HEK293 (cell line): ENCODE measurements around the gene KRT79.

Experiments used
- BCL11B ChIP-seq: fragments of 450-650 bp; formaldehyde crosslinking; IDR thresholded peaks from 2 replicates; pipeline ENCODE4 v1.5.1; 2016; ENCODE audit warnings: low read depth, missing biosample characterization, missing genetic modification characterization
- MZF1 ChIP-seq: fragments of 450-650 bp; formaldehyde crosslinking; IDR thresholded peaks from 2 replicates; pipeline ENCODE4 v1.5.1; 2017; ENCODE audit warnings: missing biosample characterization, missing genetic modification characterization, borderline replicate concordance
- PATZ1 ChIP-seq: fragments of 450-650 bp; formaldehyde crosslinking; IDR thresholded peaks from 2 replicates; pipeline ENCODE4 v1.5.1; 2016; ENCODE audit warnings: missing biosample characterization, missing genetic modification characterization
- TRIM28 ChIP-seq: IDR thresholded peaks from 2 replicates; pipeline ENCODE4 v1.6.1; 2011; ENCODE audit warnings: low read length, control low read depth, borderline replicate concordance
- WT1 ChIP-seq: fragments of 450-650 bp; formaldehyde crosslinking; IDR thresholded peaks from 2 replicates; pipeline ENCODE4 v1.5.1; 2016; ENCODE audit warnings: missing biosample characterization, missing genetic modification characterization
- ZBTB17 ChIP-seq: fragments of 450-650 bp; formaldehyde crosslinking; IDR thresholded peaks from 2 replicates; pipeline ENCODE4 v1.5.1; 2016; ENCODE audit warnings: missing biosample characterization, missing genetic modification characterization
- ZBTB20 ChIP-seq: fragments of 450-650 bp; formaldehyde crosslinking; IDR thresholded peaks from 2 replicates; pipeline ENCODE4 v1.5.1; 2016; ENCODE audit warnings: missing biosample characterization, missing genetic modification characterization
- ZNF148 ChIP-seq: fragments of 450-650 bp; formaldehyde crosslinking; IDR thresholded peaks from 2 replicates; pipeline ENCODE4 v1.5.0; 2017; ENCODE audit warnings: missing biosample characterization, missing genetic modification characterization, borderline replicate concordance
- ZNF184 ChIP-seq: fragments of 450-650 bp; IDR thresholded peaks from 2 replicates; pipeline ENCODE4 v1.5.1; 2018; ENCODE audit warnings: missing biosample characterization, mild to moderate bottlenecking, missing genetic modification characterization
- ZNF280C ChIP-seq: fragments of 450-650 bp; formaldehyde crosslinking; IDR thresholded peaks from 2 replicates; pipeline ENCODE4 v1.5.1; 2016; ENCODE audit warnings: missing biosample characterization, missing genetic modification characterization
- ZNF48 ChIP-seq: fragments of 450-650 bp; formaldehyde crosslinking; IDR thresholded peaks from 2 replicates; pipeline ENCODE4 v1.5.1; 2016; ENCODE audit warnings: missing biosample characterization, missing genetic modification characterization
- ZNF501 ChIP-seq: fragments of 450-650 bp; formaldehyde crosslinking; IDR thresholded peaks from 2 replicates; pipeline ENCODE4 v1.5.1; 2016; ENCODE audit warnings: missing biosample characterization, missing genetic modification characterization
- ZNF600 ChIP-seq: fragments of 450-650 bp; formaldehyde crosslinking; IDR thresholded peaks from 2 replicates; pipeline ENCODE4 v1.5.1; 2016; ENCODE audit warnings: missing biosample characterization, missing genetic modification characterization
- ZNF660 ChIP-seq: fragments of 450-650 bp; IDR thresholded peaks from 2 replicates; pipeline ENCODE4 v1.5.1; 2018; ENCODE audit warnings: missing biosample characterization, mild to moderate bottlenecking, missing genetic modification characterization
- ZNF704 ChIP-seq: fragments of 450-650 bp; formaldehyde crosslinking; IDR thresholded peaks from 2 replicates; pipeline ENCODE4 v1.5.1; 2016; ENCODE audit warnings: missing biosample characterization, missing genetic modification characterization
- ZNF777 ChIP-seq: fragments of 450-650 bp; formaldehyde crosslinking; IDR thresholded peaks from 2 replicates; pipeline ENCODE4 v1.5.1; 2017; ENCODE audit warnings: missing biosample characterization, missing genetic modification characterization, borderline replicate concordance
- ZSCAN30 ChIP-seq: fragments of 450-650 bp; IDR thresholded peaks from 2 replicates; pipeline ENCODE4 v1.5.1; 2018; ENCODE audit warnings: missing biosample characterization, mild to moderate bottlenecking, missing genetic modification characterization, moderate library complexity
- TF ChIP-seq, protein P1 (sequence below): fragments of 450-650 bp; formaldehyde crosslinking; IDR thresholded peaks from 2 replicates; pipeline ENCODE4 v1.5.1; 2016; ENCODE audit warnings: missing biosample characterization, missing genetic modification characterization
- TF ChIP-seq, protein P2 (sequence below): fragments of 450-650 bp; formaldehyde crosslinking; IDR thresholded peaks from 2 replicates; pipeline ENCODE4 v1.5.1; 2017; ENCODE audit warnings: missing biosample characterization, mild to moderate bottlenecking, missing genetic modification characterization, moderate library complexity
- TF ChIP-seq, protein P3 (sequence below): fragments of 450-650 bp; IDR thresholded peaks from 2 replicates; pipeline ENCODE4 v1.5.1; 2018; ENCODE audit warnings: missing biosample characterization, missing genetic modification characterization

Gene KRT79

GRCh38 chr12:52865090-52865944 lies 31.2 kb upstream of the KRT79 start (continued):
- TF ChIP-seq ZNF280C (no peak), ZNF600 (tag by site-specific recombination) (peak; percentile 36; the same call in 1 of the 2 replicates), ZNF184 (tag by site-specific recombination) (no peak), ZNF704 (tag by site-specific recombination) (no peak), ZBTB20 (tag by site-specific recombination) (peak; percentile 80), ZNF48 (tag by site-specific recombination) (no peak), WT1 (tag by site-specific recombination) (no peak), ZSCAN30 (0 out of 2 replicates have a peak, but pooled peaks have one; percentile 34), ZNF777 (tag by site-specific recombination) (no peak), ZNF148 (no peak), BCL11B (tag by site-specific recombination) (no peak), PATZ1 (tag by site-specific recombination) (no peak), MZF1 (tag by site-specific recombination) (no peak), TRIM28 (no peak), ZNF660 (tag by site-specific recombination) (0 out of 2 replicates have a peak, but pooled peaks have one; percentile 48), ZNF501 (tag by site-specific recombination) (no peak), ZBTB17 (tag by site-specific recombination) (peak; percentile 83)
- TF ChIP-seq, protein P1, sequence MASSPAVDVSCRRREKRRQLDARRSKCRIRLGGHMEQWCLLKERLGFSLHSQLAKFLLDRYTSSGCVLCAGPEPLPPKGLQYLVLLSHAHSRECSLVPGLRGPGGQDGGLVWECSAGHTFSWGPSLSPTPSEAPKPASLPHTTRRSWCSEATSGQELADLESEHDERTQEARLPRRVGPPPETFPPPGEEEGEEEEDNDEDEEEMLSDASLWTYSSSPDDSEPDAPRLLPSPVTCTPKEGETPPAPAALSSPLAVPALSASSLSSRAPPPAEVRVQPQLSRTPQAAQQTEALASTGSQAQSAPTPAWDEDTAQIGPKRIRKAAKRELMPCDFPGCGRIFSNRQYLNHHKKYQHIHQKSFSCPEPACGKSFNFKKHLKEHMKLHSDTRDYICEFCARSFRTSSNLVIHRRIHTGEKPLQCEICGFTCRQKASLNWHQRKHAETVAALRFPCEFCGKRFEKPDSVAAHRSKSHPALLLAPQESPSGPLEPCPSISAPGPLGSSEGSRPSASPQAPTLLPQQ (tag by site-specific recombination), result no peak
- TF ChIP-seq, protein P2, sequence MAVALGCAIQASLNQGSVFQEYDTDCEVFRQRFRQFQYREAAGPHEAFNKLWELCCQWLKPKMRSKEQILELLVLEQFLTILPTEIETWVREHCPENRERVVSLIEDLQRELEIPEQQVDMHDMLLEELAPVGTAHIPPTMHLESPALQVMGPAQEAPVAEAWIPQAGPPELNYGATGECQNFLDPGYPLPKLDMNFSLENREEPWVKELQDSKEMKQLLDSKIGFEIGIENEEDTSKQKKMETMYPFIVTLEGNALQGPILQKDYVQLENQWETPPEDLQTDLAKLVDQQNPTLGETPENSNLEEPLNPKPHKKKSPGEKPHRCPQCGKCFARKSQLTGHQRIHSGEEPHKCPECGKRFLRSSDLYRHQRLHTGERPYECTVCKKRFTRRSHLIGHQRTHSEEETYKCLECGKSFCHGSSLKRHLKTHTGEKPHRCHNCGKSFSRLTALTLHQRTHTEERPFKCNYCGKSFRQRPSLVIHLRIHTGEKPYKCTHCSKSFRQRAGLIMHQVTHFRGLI, result no peak
- TF ChIP-seq, protein P3, sequence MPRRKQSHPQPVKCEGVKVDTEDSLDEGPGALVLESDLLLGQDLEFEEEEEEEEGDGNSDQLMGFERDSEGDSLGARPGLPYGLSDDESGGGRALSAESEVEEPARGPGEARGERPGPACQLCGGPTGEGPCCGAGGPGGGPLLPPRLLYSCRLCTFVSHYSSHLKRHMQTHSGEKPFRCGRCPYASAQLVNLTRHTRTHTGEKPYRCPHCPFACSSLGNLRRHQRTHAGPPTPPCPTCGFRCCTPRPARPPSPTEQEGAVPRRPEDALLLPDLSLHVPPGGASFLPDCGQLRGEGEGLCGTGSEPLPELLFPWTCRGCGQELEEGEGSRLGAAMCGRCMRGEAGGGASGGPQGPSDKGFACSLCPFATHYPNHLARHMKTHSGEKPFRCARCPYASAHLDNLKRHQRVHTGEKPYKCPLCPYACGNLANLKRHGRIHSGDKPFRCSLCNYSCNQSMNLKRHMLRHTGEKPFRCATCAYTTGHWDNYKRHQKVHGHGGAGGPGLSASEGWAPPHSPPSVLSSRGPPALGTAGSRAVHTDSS (tag by site-specific recombination), result no peak
